Measurements from ENCODE around the gene FBF1.
"Not testable (repeated sequence)": the region's sequence is repeated elsewhere in the genome, so short reads cannot be mapped to it uniquely, and the experiment has no call there.

FBF1 gene

GRCh38 chr17:75874323-75875181 is 66.3 kb downstream of the FBF1 start:
- DNase-seq: no peak

GRCh38 chr17:75873587-75874322 is 67.1 kb downstream of the FBF1 start:
- no peak for DNase-seq

DNA sequence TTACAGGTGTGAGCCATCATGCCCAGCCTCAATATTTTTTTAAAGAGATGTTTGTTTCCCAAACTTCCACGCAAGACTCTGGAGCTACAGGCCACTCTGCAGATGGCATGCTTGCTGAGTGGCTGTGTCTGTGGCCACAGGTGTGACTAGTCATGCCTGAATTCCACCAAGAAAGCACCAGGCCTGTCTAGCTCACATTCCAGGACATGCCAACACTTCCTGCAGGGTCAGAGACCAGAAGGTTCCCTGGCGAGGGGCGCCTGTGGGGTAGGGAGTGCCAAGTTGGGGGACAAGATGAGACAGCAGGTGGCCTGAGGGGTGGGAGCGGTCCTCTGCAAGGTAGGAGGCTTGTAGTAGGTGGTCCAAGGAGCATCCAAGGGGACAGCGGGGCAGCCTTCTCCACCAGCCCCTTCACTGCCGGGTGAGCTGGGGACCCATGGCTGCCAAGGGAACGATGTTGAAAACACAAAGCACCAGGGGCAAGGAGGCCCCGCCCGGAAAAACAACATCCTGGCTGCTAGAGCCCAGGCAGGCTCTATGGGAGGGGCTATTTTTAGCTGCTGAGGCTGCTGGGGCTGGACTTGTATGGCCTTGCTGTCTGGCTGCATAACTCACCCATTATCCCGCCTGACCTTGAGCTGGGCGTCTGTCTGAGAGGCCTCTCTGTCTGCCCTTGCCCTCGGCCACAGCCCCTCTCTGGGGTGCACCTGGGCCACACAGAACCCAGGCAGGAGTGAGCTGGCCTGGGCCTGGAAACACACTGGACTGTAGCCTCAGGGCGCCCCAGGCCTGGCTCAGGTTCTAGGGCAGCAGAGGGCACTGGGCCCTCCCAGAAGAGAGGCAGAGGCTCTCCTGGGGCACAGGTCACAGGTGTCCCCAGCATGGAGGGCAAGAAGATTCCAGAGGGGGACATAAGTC is 68.1 kb downstream of the FBF1 start:
- DNase-seq: no peak

DNA sequence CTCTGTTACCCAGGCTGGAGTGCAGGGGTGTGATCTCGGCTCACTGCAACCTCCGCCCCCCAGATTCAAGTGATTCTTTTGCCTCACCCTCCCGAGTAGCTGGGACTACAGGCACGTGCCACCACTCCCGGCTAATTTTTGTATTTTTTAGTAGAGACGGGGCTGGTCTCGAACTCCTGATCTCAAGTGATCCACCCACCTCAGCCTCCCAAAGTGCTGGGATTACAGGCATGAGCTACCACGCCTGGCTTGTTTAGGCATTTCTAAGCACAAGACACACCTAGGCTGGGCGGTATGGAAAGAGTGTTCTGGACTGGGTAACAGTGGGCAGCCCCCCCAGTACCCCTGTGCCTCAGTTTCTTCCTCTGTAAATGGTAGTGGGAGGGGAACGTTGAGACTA is 70.6 kb downstream of the FBF1 start:
- DNase-seq: not testable (repeated sequence)

- no peak for DNase-seq
Observed at GRCh38 chr17:75869282-75870141, 71.3 kb downstream of the FBF1 start.

GRCh38 chr17:75868730-75869281 is 72.0 kb downstream of the FBF1 start:
- not testable (repeated sequence) for DNase-seq

DNA sequence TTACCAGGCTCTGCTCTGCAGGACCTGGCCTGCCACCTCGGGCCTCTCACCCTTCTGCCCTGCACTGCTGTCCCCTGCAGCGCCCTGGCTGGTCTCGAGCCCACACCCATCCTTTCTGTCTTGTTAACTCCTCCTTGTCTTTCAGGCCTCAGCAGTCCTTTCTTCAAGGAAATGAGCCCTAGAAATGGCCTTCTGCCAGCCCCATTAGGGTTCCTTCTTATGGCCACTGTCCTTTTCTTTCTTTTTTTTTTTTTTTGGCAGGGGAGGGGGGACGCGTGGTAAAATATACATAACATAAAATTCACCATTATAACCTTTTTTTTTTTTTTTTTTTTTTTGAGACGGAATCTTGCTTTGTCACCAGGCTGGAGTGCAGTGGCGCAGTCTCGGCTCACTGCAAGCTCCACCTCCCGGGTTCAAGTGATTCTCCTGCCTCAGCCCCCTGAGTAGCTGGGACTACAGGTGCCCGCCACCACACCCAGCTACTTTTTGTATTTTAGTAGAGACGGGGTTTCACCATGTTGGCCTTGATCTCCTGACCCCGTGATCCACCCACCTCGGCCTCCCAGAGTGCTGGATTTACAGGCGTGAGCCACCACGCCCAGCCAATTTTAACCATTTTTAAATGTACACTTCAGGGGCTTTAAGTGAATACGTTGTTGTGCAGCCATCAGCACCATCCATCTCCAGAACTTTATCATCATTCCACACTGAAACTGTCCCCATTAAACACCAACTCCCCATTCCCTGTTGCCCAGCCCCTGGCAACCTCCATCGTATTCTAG is 75.2 kb downstream of the FBF1 start:
- not testable (repeated sequence) for DNase-seq

GRCh38 chr17:75864887-75865286 is 76.0 kb downstream of the FBF1 start:
- not testable (repeated sequence) for DNase-seq

GRCh38 chr17:75864448-75864871 is 76.4 kb downstream of the FBF1 start:
- no peak for DNase-seq

- no peak for DNase-seq
Observed at GRCh38 chr17:75861927-75862317, 78.9 kb downstream of the FBF1 start.
